ENCODE measurements around the gene CA10.

CA10 gene

GRCh38 chr17:51668155-51668962, 490.2 kb downstream of the CA10 start:
- DNase-seq, result no peak

- DNase-seq, result no peak
These were observed 490.8 kb downstream of the CA10 start for GRCh38 chr17:51667706-51668083.

- DNase-seq, result no peak
These were observed 491.4 kb downstream of the CA10 start for GRCh38 chr17:51666971-51667705.

GRCh38 chr17:51662204-51663056, 496.1 kb downstream of the CA10 start:
- DNase-seq, result no peak

- no peak for DNase-seq
These were observed 497.1 kb downstream of the CA10 start for GRCh38 chr17:51661403-51661802.

- no peak for DNase-seq
These were observed 498.2 kb downstream of the CA10 start for GRCh38 chr17:51660266-51660665.

- DNase-seq, result no peak
These were observed 501.3 kb downstream of the CA10 start for GRCh38 chr17:51657224-51657623.

- no peak for DNase-seq
These were observed 504.6 kb downstream of the CA10 start for GRCh38 chr17:51653878-51654277.

GRCh38 chr17:51652529-51652928, 506.0 kb downstream of the CA10 start:
- no peak for DNase-seq

GRCh38 chr17:51651513-51652298, 506.8 kb downstream of the CA10 start:
- no peak for DNase-seq

GRCh38 chr17:51650772-51651171, 507.7 kb downstream of the CA10 start:
- DNase-seq, result no peak

GRCh38 chr17:51650202-51650601, 508.3 kb downstream of the CA10 start:
- no peak for DNase-seq

- no peak for DNase-seq
These were observed 510.7 kb downstream of the CA10 start for GRCh38 chr17:51647826-51648225.

GRCh38 chr17:51647067-51647466, 511.4 kb downstream of the CA10 start:
- no peak for DNase-seq

- no peak for DNase-seq
These were observed 512.0 kb downstream of the CA10 start for GRCh38 chr17:51646539-51646938.

GRCh38 chr17:51645056-51645455, 513.5 kb downstream of the CA10 start:
- no peak for DNase-seq

GRCh38 chr17:51643702-51644490, 514.6 kb downstream of the CA10 start:
- no peak for DNase-seq

- no peak for DNase-seq
These were observed 516.5 kb downstream of the CA10 start for GRCh38 chr17:51642029-51642428.

GRCh38 chr17:51640108-51640622, 518.3 kb downstream of the CA10 start:
- DNase-seq, result peak; percentile 36

GRCh38 chr17:51638971-51639370, 519.5 kb downstream of the CA10 start:
- DNase-seq, result no peak

GRCh38 chr17:51636291-51636690, 522.2 kb downstream of the CA10 start:
- DNase-seq, result no peak

Measured in DMS153 (cell line).